Lower leg skin (tissue), 3 donors: Measurements from ENCODE around the gene RAP1B.

ENCODE experiments used
- CTCF ChIP-seq, 3 donors: fragments of 450-650 bp; IDR thresholded peaks; one replicate each; pipeline ENCODE4 v1.5.1; 2016; ENCODE audit warnings: antibody characterized with exemption in 3 of 3, mild to moderate bottlenecking in 3 of 3, moderate library complexity in 2 of 3
- POLR2A ChIP-seq, 2 donors: fragments of 450-650 bp; IDR thresholded peaks; one replicate each; pipeline ENCODE4 v1.6.1; 2016 to 2017; ENCODE audit warnings: antibody characterized with exemption in 2 of 2, mild to moderate bottlenecking in 1 of 2, moderate library complexity in 1 of 2

DNA sequence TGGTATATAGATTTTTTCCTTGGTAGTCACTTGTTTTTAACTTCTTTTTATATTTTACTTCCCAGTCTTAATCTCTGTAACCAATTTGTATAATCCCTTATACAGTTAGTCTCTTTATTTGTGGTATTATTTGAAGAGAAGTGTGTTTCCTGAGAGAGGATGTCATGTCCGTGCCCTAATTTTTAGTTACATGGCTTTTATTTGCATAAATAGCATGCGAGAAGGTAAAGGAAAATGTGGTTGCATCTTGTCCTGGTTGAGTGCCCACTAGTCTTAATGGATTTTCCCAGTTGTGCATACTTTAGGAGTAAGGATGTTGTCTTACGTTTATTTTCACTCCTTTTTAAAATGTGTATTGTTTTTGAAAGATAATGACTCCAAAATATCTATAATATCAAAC lies 27.5 kb downstream of the RAP1B start:
- no peak for TF ChIP-seq CTCF (IDR thresholded peaks at IDR 0.05)
- TF ChIP-seq POLR2A (IDR thresholded peaks at IDR 0.05), result no peak
